Brain microvascular endothelial cell (primary cell): Measurements from ENCODE around the gene UNC5B.

ENCODE experiments used
- DNase-seq: peaks from one replicate; pipeline ENCODE4 v3.0.0-alpha.2; 2020
- H3K27ac ChIP-seq: fragments of 250-450 bp; sonication (Bioruptor Pico); 2 replicates; pipeline ENCODE4 v1.5.1; 2020; ENCODE audit warnings: mild to moderate bottlenecking, moderate library complexity
- H3K27me3 ChIP-seq: fragments of 250-450 bp; sonication (Bioruptor Pico); replicated peaks from 2 replicates; pipeline ENCODE4 v1.5.1; 2020; ENCODE audit warnings: mild to moderate bottlenecking
- H3K36me3 ChIP-seq: fragments of 250-450 bp; sonication (Bioruptor Pico); replicated peaks from 2 replicates; pipeline ENCODE4 v1.5.1; 2020; ENCODE audit warnings: mild to moderate bottlenecking
- H3K4me3 ChIP-seq: 2 replicates; pipeline ENCODE4 v1.5.1; 2011; ENCODE audit warnings: low read depth, mild to moderate bottlenecking, control low read depth, low read length, moderate library complexity
- in situ Hi-C: cut with HindIII; loops from 2 replicates; pipeline ENCODE4 v1.10.0; 2017; ENCODE audit warnings: low sequenced_read_pairs, low pct_ligation_motif_present
- TF ChIP-seq, protein P1 (sequence below): IDR thresholded peaks from 2 replicates; pipeline ENCODE4 v1.5.1; 2011; ENCODE audit warnings: low read depth, mild to moderate bottlenecking, moderate library complexity, low read length, control low read depth, inconsistent platforms; ENCODE audit errors: missing control alignments

Gene UNC5B

DNA sequence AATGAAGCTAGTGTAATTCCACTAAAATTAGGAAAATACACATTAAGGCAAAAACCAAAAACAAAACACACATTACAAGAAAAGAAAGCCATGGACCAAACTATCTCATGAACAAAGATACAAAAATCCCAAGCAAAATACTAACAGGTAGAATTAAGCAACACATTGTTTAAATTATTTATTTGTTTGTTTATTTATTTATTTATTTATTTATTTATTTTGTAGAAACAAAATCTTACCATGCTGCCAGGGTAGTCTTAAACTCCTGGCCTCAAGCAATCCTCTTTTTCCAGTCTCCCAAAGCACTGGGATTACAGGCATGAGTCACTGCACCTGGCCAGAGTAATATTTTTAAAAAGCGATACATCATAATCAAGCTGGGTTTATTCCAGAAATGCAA lies 99.8 kb downstream of the UNC5B start:
- Histone ChIP-seq H3K27ac (no peak overlapping the region), H3K36me3 (no peaks in the 10 kb centered on the region), H3K27me3 (peaks cover 10% of the 10 kb centered on the region), H3K4me3 (no peak overlapping the region)
- TF ChIP-seq, protein P1, sequence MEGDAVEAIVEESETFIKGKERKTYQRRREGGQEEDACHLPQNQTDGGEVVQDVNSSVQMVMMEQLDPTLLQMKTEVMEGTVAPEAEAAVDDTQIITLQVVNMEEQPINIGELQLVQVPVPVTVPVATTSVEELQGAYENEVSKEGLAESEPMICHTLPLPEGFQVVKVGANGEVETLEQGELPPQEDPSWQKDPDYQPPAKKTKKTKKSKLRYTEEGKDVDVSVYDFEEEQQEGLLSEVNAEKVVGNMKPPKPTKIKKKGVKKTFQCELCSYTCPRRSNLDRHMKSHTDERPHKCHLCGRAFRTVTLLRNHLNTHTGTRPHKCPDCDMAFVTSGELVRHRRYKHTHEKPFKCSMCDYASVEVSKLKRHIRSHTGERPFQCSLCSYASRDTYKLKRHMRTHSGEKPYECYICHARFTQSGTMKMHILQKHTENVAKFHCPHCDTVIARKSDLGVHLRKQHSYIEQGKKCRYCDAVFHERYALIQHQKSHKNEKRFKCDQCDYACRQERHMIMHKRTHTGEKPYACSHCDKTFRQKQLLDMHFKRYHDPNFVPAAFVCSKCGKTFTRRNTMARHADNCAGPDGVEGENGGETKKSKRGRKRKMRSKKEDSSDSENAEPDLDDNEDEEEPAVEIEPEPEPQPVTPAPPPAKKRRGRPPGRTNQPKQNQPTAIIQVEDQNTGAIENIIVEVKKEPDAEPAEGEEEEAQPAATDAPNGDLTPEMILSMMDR, result no peak
- DNase-seq, result no peak
- in situ Hi-C loops, result no loop called here

GRCh38 chr10:71312811-71313789 lies 100.7 kb downstream of the UNC5B start:
- Histone ChIP-seq H3K36me3 (no peaks in the 10 kb centered on the region), H3K4me3 (no peak overlapping the region), H3K27me3 (peaks cover 10% of the 10 kb centered on the region), H3K27ac (no peak overlapping the region)
- peak; percentile 9 for DNase-seq
- TF ChIP-seq, protein P1, result no peak
- in situ Hi-C loops, result no loop called here

GRCh38 chr10:71314028-71314693 lies 101.8 kb downstream of the UNC5B start:
- in situ Hi-C loops, result no loop called here
- DNase-seq, result no peak
- Histone ChIP-seq H3K4me3 (no peak overlapping the region), H3K27ac (no peak overlapping the region), H3K36me3 (no peaks in the 10 kb centered on the region), H3K27me3 (peaks cover 10% of the 10 kb centered on the region)
- TF ChIP-seq, protein P1, result peak; percentile 74

DNA sequence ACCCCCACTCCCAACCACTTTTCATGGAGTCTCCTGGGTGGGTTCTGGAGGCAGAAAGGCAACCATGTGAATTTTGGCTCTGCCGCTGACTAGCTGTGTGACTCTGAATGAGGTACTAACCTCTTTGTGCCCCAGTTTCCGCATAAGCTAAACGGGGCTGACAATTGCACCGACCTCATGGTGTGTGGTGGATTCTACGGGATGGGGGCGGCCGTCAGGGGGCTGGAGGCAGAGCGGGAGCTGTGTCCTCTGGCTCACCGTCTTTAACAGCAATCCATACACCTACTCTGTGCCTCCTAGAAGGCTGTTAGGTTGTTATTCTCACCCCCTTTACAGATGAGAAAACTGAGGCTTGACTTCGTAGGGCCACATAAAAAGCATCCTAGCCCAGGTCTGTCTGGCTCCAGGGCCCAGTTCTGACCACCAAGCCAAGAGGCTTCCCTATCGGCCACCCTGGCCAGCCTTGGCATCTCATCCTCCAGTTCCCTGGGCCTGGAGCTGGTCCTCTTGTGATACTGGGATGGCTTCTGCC lies 102.4 kb downstream of the UNC5B start:
- Histone ChIP-seq H3K36me3 (no peaks in the 10 kb centered on the region), H3K27me3 (peaks cover 7% of the 10 kb centered on the region), H3K27ac (no peak overlapping the region), H3K4me3 (no peak overlapping the region)
- DNase-seq, result no peak
- in situ Hi-C loops, result no loop called here
- TF ChIP-seq, protein P1, result no peak

GRCh38 chr10:71316056-71316785 lies 103.9 kb downstream of the UNC5B start:
- no peak overlapping the region for H3K27ac ChIP-seq
- in situ Hi-C loops, result no loop called here
- TF ChIP-seq, protein P1, result no peak
- H3K36me3 ChIP-seq, result no peaks in the 10 kb centered on the region
- peaks cover 2% of the 10 kb centered on the region for H3K27me3 ChIP-seq
- H3K4me3 ChIP-seq, result no peak overlapping the region
- DNase-seq, result no peak
